Stomach smooth muscle (tissue), 2 donors: Measurements from ENCODE around the gene SOAT1.
"Not testable (repeated sequence)": the region's sequence is repeated elsewhere in the genome, so short reads cannot be mapped to it uniquely, and the experiment has no call there.

Source experiments
- H3K27ac ChIP-seq: one replicate; pipeline ENCODE4 v1.7.0; 2013; ENCODE audit warnings: mild to moderate bottlenecking, low read length, inconsistent platforms
- H3K27me3 ChIP-seq, 2 donors: one replicate each; pipeline ENCODE4 v1.7.0; 2013; ENCODE audit warnings: low read length in 2 of 2; ENCODE audit not compliant: insufficient read depth in 2 of 2, control insufficient read depth in 1 of 2
- H3K36me3 ChIP-seq, 2 donors: one replicate each; pipeline ENCODE4 v1.7.0; 2013; ENCODE audit warnings: low read length in 2 of 2; ENCODE audit not compliant: control insufficient read depth in 2 of 2, insufficient read depth in 2 of 2
- H3K4me1 ChIP-seq: one replicate; pipeline ENCODE4 v1.7.0; 2013; ENCODE audit warnings: low read length; ENCODE audit not compliant: control insufficient read depth, insufficient read depth
- H3K4me3 ChIP-seq, 2 donors: one replicate each; pipeline ENCODE4 v1.7.0; 2013; ENCODE audit warnings: low read length in 2 of 2
- H3K9ac ChIP-seq, 2 donors: one replicate each; pipeline ENCODE4 v1.7.0; 2013; ENCODE audit warnings: low read length in 2 of 2, mild to moderate bottlenecking in 1 of 2
- H3K9me3 ChIP-seq, 2 donors: one replicate each; pipeline ENCODE4 v1.7.0; 2013; ENCODE audit warnings: low read length in 2 of 2; ENCODE audit not compliant: control insufficient read depth in 2 of 2
- donor health status: healthy.
- donor health status: Pancreatic carcinoma.

The SOAT1 gene

GRCh38 chr1:179293340-179294327, at the start of gene SOAT1:
TSS of gene SOAT1 (plus strand) at chr1:179293797. CDS start at chr1:179302685, 8,888 bp downstream.
- no peaks in the 10 kb centered on the region for H3K9me3 ChIP-seq
- H3K27me3 ChIP-seq, result no peaks in the 10 kb centered on the region
- H3K4me1 ChIP-seq, result peaks cover 15% of the 10 kb centered on the region
- peak within 1 kb of the TSS; percentile 76 for H3K27ac ChIP-seq
- H3K36me3 ChIP-seq, result no peaks in the 10 kb centered on the region
- H3K9ac ChIP-seq, result peak within 1 kb of the TSS; percentile 78 to 85
- peak within 1 kb of the TSS; percentile 79 to 85 for H3K4me3 ChIP-seq

GRCh38 chr1:179245426-179245825, 48.2 kb upstream of the SOAT1 start:
- not testable (repeated sequence) for H3K4me1 ChIP-seq, H3K36me3 ChIP-seq, H3K9ac ChIP-seq, H3K9me3 ChIP-seq, H3K27me3 ChIP-seq, H3K4me3 ChIP-seq, H3K27ac ChIP-seq

GRCh38 chr1:179247923-179248322, 45.7 kb upstream of the SOAT1 start:
- H3K4me1 ChIP-seq, result no peaks in the 10 kb centered on the region
- H3K4me3 ChIP-seq, result no peak overlapping the region
- no peaks in the 10 kb centered on the region for H3K36me3 ChIP-seq
- H3K9me3 ChIP-seq, result no peaks in the 10 kb centered on the region
- H3K27ac ChIP-seq, result no peak overlapping the region
- no peaks in the 10 kb centered on the region for H3K27me3 ChIP-seq
- no peak overlapping the region for H3K9ac ChIP-seq

DNA sequence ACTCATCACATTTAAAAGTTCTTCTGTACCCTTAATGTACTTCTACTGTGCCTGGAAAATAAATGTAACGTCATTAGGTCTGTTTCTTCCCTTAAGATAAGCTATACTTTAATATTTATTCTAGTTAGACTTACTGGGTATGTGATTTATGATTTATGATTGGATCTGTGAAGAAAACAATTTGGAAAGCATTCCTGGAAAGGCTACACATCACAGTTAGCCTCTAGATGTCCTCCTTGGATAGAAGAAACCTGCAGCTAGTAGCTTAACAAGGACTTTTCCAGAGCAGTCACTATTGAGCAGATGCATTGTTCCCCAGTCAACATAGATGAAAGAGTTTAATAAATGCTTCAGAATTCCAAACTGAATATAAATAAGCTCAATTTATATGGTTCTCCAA, 41.9 kb upstream of the SOAT1 start:
- Histone ChIP-seq H3K9me3 (no peaks in the 10 kb centered on the region), H3K4me1 (no peaks in the 10 kb centered on the region), H3K9ac (no peak overlapping the region), H3K27ac (no peak overlapping the region), H3K36me3 (no peaks in the 10 kb centered on the region), H3K27me3 (no peaks in the 10 kb centered on the region), H3K4me3 (no peak overlapping the region)

GRCh38 chr1:179252606-179253005, 41.0 kb upstream of the SOAT1 start:
- H3K9me3 ChIP-seq, result no peaks in the 10 kb centered on the region

DNA sequence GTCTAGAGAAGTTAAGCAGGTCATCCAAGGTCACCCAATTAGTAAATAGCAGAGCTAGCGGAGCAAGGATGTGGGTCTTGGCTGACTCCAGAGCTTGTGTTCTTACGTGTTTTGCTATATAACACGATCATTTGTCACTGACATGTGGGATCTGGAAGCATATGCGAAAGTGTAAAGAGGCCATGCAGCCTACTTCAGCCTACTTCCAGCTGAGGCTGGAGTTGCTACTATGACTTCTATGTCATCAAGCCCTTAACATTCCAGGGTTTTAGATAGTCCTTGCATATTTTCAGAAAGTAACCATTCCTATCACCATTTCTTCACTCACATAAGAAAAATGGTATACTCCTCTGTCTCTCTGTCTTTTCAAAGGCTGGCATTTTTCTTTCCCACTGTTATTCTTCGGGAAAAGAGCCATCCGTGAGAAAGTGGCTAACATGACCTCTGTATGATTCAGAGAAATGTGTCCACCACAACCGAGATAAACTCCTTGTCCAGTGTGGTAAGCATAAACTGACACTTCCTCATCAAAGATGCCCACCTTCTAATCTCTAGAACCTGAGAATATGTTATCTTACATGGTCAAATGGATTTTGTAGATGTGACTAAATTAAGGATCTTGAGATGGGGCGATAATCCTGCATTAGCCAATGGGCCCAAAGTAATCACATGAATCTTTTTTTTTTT, 40.2 kb upstream of the SOAT1 start:
- no peak overlapping the region for H3K4me3 ChIP-seq
- no peak overlapping the region for H3K27ac ChIP-seq
- H3K9ac ChIP-seq, result no peak overlapping the region
- H3K27me3 ChIP-seq, result no peaks in the 10 kb centered on the region
- H3K4me1 ChIP-seq, result no peaks in the 10 kb centered on the region
- H3K36me3 ChIP-seq, result no peaks in the 10 kb centered on the region
- H3K9me3 ChIP-seq, result no peaks in the 10 kb centered on the region

More at GRCh38 chr1:179252606-179253005, 41.0 kb upstream of the SOAT1 start:
- H3K9ac ChIP-seq, result no peak overlapping the region
- no peak overlapping the region for H3K4me3 ChIP-seq
- no peaks in the 10 kb centered on the region for H3K36me3 ChIP-seq
- no peaks in the 10 kb centered on the region for H3K4me1 ChIP-seq
- H3K27me3 ChIP-seq, result no peaks in the 10 kb centered on the region
- H3K27ac ChIP-seq, result no peak overlapping the region

GRCh38 chr1:179262183-179262582, 31.4 kb upstream of the SOAT1 start:
- Histone ChIP-seq H3K9ac (no peak overlapping the region), H3K4me3 (no peak overlapping the region), H3K9me3 (no peaks in the 10 kb centered on the region), H3K27ac (no peak overlapping the region), H3K4me1 (no peaks in the 10 kb centered on the region), H3K27me3 (no peaks in the 10 kb centered on the region), H3K36me3 (no peaks in the 10 kb centered on the region)

DNA sequence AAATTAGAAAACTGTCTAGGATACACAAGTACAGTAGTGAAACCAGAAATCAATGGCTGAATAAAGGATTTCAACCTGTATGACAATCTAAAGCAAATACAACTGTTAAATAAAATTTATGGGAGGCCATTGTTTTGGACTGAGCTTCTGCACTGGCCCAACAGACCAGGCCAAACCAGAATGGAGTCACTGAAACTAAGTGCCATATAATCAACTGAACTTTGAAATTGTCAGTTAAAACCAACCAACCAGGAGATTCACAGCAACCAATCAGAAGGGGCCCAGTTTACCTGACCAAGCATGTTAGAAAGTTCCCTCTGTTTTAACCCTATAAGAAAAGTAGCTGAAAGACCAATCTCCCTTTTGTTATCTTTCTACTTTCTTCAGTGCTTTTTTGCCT, 30.5 kb upstream of the SOAT1 start:
- Histone ChIP-seq H3K9me3 (no peaks in the 10 kb centered on the region), H3K27ac (no peak overlapping the region), H3K27me3 (no peaks in the 10 kb centered on the region), H3K9ac (no peak overlapping the region), H3K36me3 (no peaks in the 10 kb centered on the region), H3K4me3 (no peak overlapping the region), H3K4me1 (no peaks in the 10 kb centered on the region)

- Histone ChIP-seq H3K4me1 (no peaks in the 10 kb centered on the region), H3K27ac (no peak overlapping the region), H3K4me3 (no peak overlapping the region), H3K9ac (no peak overlapping the region), H3K27me3 (no peaks in the 10 kb centered on the region), H3K36me3 (no peaks in the 10 kb centered on the region), H3K9me3 (no peaks in the 10 kb centered on the region)
Observed at GRCh38 chr1:179264507-179264906, 29.1 kb upstream of the SOAT1 start.

GRCh38 chr1:179269071-179269470, 24.5 kb upstream of the SOAT1 start:
- H3K27ac ChIP-seq, result no peak overlapping the region
- no peaks in the 10 kb centered on the region for H3K27me3 ChIP-seq
- H3K4me3 ChIP-seq, result no peak overlapping the region

DNA sequence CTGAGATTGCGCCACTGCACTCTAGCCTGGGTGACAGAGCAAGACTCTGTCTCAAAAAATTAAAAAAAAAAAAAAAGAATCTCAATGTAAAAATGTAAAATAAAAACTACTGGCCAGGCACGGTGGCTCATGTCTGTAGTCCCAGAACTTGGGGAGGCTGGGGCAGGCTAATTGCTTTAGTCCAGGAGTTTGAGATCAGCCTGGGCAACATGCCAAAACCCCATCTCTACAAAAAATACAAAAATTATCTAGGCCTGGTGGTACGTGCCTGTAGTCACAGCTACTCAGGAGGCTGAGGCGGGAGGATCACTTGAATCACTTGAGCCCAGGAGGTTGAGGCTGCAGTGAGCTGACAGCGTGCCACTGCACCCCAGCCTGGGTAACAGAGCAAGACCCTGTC, 19.2 kb upstream of the SOAT1 start:
- H3K27ac ChIP-seq, result not testable (repeated sequence)

More at GRCh38 chr1:179269071-179269470, 24.5 kb upstream of the SOAT1 start:
- Histone ChIP-seq H3K4me1 (no peaks in the 10 kb centered on the region), H3K36me3 (no peaks in the 10 kb centered on the region), H3K9me3 (no peaks in the 10 kb centered on the region), H3K9ac (no peak overlapping the region)

More for the DNA sequence above, 19.2 kb upstream of the SOAT1 start:
- not testable (repeated sequence) for H3K4me1 ChIP-seq, H3K27me3 ChIP-seq, H3K36me3 ChIP-seq, H3K9ac ChIP-seq, H3K4me3 ChIP-seq, H3K9me3 ChIP-seq
